Neural cell (in vitro differentiated cells): ENCODE data around the gene ZNF431.

Experiments used
- CTCF ChIP-seq: fragments of 450-650 bp; IDR thresholded peaks from 2 replicates; pipeline ENCODE4 v1.5.1; 2014; ENCODE audit warnings: antibody characterized with exemption, mild to moderate bottlenecking, moderate library complexity; ENCODE audit not compliant: poor library complexity, severe bottlenecking
- EP300 ChIP-seq: fragments of 450-650 bp; conservative IDR thresholded peaks from 2 replicates; pipeline ENCODE4 v1.6.1; 2014; ENCODE audit warnings: antibody characterized with exemption, mild to moderate bottlenecking, moderate library complexity; ENCODE audit not compliant: poor library complexity, severe bottlenecking
- EZH2 ChIP-seq: fragments of 200-600, 300-800 bp; shearing (Covaris generic), sonication (generic); IDR thresholded peaks from 2 replicates; pipeline ENCODE4 v1.6.1; 2014; ENCODE audit warnings: antibody characterized with exemption, low read length, borderline replicate concordance, mild to moderate bottlenecking; ENCODE audit not compliant: insufficient read depth, poor library complexity, severe bottlenecking
- POLR2AphosphoS5 ChIP-seq: IDR thresholded peaks from 2 replicates; pipeline ENCODE4 v1.6.1; 2012
- RAD21 ChIP-seq: fragments of 450-650 bp; conservative IDR thresholded peaks from 2 replicates; pipeline ENCODE4 v1.6.1; 2014; ENCODE audit warnings: antibody characterized with exemption, mild to moderate bottlenecking, moderate library complexity
- REST ChIP-seq: IDR thresholded peaks from 2 replicates; pipeline ENCODE4 v1.6.1; 2012; ENCODE audit warnings: borderline replicate concordance
- SMC3 ChIP-seq: fragments of 450-650 bp; conservative IDR thresholded peaks from 2 replicates; pipeline ENCODE4 v1.6.1; 2014; ENCODE audit warnings: antibody characterized with exemption, mild to moderate bottlenecking, moderate library complexity; ENCODE audit not compliant: poor library complexity
- TAF1 ChIP-seq: IDR thresholded peaks from 2 replicates; pipeline ENCODE4 v1.6.1; 2012; ENCODE audit warnings: low read depth

GRCh38 chr19:21135433-21135832, 6.4 kb upstream of the ZNF431 start:
- TF ChIP-seq CTCF (no peak), EP300 (no peak), TAF1 (no peak), SMC3 (no peak), EZH2 (no peak), RAD21 (no peak), POLR2AphosphoS5 (no peak), REST (no peak)
